AG08395 (cell line): Measurements from ENCODE around the gene CAPN2.
"Not testable (repeated sequence)": the region's sequence is repeated elsewhere in the genome, so short reads cannot be mapped to it uniquely, and the experiment has no call there.

Source experiments
- DNase-seq: peaks from one replicate; pipeline ENCODE4 v3.0.0; 2012; ENCODE audit warnings: mixed read lengths, low spot score

The CAPN2 gene

DNA sequence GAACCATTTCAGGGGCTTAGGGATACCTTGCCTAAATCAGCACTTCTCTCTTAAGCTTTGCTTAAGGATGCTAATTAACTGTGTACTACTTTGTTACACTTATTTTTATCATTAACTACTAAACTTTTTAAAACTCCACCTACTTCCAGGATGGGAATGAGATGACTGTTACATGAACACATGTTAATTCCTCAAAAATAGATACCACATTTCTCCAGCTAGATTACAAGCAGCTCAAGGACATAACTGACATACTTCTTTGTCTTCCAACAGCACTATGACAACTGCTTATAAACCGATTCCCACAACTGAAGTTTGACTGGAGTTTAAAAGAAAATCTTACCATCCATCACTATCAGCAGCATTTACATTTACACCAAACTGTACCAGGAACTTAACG, 79.7 kb downstream of the CAPN2 start:
- peak; percentile 4 for DNase-seq

DNA sequence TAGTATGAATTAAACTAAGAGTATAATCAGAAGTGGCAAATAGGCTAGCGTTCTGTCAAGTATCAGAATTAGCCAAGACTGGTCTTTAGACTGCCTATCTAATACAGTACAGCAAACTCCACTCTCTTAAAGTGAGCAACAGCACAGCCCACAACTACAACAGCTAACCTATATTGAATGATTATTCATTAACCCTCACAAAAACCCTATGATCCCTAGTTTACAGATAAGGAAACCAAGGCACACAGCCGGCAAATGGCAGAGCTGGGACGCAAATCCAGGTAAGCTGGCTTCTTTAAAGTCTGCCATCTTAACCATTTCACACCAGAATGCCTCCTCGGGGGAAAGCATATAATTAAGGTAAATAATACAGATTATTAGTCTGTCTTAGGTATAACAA, 81.4 kb downstream of the CAPN2 start:
- DNase-seq, result no peak

DNA sequence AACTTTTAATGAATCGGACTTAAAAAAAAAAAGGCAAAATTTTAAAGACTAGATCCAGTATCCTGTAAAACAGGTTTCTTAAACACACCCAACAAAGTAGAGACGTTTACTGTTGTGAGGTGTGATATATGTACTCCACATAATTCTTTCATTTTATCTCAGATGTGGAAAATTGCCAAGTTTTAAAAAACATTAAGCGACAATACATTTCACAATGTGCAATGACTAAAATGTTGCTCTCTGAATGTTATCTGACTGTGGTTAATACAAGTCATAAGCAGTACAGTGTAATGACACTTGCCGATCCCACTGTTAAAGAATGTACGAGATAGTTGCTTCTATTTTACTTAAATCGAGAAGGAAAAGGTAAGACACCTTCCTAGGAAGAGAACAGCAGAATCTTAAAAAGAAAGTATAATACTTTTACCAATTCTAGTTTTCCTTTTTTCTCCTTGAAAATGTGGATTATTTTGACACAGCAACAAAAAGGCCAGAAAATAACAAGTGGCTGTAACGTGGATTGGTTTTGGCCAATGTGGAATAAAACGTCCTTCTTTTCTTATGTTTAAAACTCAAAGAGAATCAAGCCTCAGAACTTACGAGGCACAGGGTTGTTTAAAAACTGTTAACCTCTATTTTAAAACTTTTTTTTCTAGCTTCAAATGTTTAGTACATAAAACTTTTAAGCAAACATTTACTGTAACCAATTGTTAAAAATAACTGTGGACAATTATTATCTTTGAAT, 82.0 kb downstream of the CAPN2 start:
- no peak for DNase-seq

DNA sequence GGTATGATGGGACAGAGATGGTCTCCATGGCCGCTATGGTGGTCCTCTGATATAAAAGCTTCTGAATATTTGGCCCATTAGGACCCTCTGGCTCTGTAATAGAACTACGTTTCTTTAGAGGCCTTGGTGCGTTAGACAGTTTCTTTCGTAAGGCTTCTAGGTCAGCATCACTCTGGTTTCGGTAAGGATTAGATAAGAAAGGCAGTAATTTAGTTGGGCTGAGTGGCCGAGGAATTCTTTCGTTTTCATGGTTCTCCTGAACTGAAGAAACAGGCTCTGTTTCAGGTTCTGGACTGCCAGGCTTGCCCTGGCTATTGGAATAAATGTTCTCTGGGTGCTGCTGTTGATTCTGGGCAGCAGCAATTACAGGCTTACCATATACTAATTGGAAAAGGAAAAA, 83.9 kb downstream of the CAPN2 start:
- no peak for DNase-seq

DNA sequence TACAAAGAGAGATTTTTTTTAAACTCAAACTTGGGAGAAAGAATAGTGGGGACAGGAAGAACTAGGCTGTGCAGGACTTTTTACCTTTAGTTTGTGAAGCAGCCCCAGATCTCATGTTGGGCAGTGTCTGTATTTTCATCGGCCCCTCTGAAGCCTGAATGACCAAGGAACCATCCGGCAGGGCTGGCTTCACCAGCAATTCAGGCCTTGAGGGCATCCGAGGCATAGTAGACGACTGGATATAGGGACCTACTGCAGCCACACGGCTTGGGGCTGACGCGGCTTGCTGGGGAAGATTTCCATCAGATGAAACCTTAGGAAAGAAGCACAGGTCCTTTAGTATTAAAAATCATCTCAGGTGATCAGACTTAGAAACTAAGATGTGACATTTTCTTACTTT, 89.7 kb downstream of the CAPN2 start:
- DNase-seq, result no peak

DNA sequence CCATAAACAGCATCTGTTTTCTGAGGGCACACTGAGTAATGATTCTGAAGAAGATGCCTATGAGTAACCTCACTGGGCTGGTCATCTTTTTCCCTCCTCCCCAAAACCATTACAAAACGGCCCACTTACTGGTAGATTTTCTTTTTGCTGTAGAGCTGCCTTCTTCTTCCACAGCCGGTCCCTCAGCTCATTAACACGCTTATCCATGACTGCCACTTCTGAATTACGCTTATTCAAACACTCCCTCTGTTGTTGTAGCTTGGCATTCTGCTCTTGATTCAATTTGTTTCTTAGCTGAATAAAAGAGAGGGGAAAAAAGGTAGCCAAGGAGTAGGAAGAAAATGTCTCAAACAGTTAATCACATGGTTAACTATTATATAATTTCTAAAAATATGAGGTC, 90.3 kb downstream of the CAPN2 start:
- no peak for DNase-seq

DNA sequence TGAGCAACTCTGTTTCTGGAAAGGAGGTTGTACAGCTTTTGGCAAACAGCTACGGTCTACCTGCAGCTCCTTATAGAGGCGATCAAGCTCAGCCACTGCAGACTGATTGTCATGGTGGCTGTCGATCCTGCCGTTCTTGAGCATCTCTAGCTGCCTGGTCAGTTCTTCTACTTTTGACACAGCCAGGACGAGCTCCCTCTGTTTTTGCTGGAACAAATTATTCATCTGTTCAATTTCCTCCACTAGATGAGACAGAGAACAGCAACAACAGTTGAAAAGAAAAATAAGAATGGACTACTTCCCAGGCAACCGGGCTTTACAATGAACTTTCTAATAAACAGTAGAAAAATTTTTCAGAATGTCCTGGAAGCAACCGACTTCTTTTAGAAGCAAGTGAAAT, 90.9 kb downstream of the CAPN2 start:
- DNase-seq, result no peak

DNA sequence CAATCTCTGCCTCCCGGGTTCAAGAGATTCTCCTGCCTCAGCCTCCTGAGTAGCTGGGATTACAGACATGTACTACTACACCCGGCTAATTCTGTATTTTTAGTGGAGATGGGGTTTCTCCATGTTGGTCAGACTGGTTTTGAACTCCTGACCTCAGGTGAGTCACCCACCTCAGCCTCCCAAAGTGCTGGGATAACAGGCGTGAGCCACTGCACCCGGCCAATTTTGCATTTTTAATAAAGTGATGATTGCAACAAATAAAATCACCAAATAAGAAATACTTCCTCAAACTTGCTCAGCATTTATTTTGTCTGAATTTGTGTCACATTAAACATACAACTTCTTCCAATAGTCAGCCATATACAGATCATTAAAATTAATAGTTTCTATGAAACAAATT, 97.6 kb downstream of the CAPN2 start:
- not testable (repeated sequence) for DNase-seq

DNA sequence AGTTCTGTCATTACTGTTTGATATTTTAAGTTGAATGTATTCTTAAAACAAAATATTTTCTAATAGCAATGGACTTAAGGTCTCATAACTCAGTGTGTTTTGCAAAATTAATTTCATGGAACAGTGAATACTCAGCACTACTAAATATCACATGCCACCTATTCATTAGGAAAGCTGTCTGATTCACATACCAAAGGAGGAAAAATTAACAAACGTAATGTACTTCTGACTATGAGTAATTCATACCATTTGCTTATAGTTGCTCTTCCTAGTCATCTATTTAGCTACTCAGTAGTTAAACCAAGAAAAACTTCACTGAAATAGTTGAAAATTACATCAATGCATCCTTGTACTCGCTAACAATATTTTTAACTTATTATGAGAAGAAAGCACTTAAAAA, 98.2 kb downstream of the CAPN2 start:
- no peak for DNase-seq

DNA sequence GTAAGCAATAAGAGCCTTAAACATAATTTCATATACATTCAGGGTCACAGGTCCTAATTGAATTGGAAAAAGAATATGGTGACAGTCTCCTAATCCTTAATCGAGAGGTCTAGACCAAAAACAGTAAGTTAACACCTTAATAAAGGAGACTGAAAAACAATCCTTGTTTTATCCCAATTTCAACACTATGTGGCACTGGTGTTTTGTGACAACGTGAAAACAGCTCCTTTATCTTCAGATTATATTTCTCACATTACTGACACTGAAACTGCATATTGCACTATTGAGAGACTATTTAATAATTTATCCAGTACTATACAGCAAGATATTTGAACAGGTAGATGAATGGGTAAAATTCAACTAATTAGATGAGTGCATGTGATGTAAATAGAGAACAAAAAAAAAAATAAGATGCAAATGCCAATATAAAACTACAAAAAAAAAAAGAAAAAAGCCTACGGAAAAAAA, 99.3 kb downstream of the CAPN2 start:
- peak; percentile 30 for DNase-seq

DNA sequence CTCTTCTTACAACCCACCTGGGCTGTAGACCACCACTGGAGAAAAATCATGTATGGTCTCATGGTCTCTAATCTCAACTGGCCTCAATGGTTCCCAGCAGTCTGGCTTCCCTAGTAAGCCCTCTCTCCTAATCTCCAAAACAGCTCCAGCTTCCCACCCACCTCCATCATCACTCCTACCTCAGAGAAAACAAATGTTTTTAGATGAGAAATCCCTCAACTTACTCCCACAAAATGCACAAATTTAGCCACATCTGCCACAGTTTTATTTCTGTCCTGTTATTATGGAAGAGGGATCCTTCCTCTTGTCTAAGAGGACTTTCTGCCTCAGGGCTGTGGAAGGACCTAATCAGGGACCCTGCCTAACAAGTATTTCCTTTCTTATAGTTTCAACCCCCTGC, 101.3 kb downstream of the CAPN2 start:
- DNase-seq, result no peak

DNA sequence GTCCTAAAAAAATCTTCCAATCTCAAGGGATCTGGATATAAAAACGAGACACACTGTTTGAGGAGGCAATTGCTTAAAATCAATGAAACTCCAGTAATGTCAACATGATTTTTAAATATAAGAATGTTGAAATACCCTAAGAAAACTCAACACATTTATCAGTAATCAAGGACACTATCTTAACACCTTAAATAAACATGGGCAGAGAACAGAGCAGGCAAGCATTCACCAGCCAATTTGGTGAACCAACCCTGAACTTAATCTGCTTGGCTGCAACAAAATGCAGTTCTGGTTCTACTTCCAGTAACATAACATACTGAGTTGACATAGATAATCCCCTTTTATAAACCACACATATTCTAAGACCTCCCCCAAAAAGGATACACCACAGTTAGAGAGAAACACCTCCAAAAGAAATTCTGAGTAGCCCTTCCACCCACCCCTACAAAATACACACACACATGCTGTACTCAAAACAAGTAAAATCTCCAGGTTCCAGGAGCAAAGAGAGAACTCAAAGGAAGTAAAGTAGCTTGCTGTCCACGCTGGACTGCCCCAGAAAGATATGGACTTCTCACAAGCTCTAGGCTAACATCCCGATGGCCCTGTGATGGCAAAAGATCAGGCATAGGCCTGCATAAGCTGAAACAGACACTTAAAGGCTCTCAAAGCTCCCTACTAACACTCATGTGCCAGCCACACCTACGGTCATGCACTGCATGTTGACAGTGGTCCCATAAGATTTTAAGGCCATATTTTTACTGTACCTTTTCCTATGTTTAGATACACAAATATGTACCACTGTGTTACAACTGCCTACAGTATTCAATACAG, 102.9 kb downstream of the CAPN2 start:
- no peak for DNase-seq

DNA sequence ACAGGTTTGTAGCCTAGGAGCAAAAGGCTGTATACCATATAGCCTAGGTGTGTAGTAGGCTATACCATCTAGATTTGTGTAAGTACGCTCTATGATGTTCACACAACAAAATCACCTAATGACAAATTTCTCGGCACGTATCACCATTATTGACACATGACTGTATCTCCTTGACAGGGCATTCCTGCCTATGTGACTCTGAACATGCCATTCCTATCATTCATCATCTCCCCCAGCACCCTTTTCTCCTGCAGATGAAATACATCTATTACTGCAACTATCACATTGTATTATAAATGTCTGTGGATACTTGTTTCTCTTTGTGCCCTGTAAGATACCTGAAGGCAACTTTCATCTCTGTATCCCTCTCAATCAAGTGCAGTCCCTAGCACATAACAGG, 103.5 kb downstream of the CAPN2 start:
- DNase-seq, result no peak

DNA sequence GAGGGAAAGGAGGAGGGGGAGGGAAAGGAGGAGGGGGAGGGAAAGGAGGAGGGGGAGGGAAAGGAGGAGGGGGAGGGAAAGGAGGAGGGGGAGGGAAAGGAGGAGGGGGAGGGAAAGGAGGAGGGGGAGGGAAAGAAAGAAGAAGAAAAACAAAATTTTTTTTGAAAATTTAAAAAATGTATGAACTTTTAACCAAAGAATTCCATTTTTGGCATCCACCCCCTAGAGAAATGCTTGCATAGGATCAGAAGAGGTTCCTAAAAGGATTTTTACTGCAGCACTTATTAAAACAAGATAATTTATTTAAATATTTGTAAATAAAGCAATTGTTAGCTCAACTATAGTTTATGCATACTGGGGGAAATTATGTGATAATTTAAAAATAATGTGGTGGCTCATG, 104.9 kb downstream of the CAPN2 start:
- not testable (repeated sequence) for DNase-seq

DNA sequence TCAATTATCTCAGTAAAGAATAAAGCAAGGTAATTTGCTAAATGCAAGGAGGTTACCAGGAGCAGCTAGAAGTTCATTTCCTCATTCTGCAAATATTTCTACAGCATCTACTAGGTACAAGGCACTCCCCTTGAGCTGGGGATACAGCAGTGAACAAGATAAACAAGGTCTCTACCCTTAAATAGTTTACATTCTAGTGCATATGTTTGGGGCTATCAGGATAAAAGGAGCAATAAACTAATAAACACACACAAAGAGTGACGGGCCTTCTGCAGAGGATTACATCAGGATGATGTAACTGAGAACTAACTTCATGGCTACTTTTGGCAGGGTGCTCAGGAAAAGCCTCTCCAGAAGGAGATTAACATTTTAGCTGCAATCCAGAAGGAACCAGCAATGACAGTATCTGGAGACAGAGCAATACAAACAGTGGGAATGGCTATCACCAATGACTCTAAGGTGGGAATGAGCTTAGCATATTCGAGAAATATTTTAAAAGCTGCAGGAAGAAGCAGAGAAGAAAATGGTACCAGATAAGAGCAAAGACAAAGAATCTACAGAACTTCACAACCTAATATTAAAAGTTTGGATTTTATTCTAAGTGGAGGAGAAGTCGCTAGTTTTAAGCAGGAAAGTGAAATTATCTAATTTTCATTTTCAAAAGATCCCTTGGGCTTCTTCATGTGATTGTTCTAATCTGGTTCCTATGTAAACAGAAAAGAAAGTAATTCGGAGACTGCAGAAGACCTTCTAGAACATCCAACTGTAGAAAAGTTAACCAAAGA, 107.6 kb downstream of the CAPN2 start:
- peak; percentile 36 for DNase-seq

DNA sequence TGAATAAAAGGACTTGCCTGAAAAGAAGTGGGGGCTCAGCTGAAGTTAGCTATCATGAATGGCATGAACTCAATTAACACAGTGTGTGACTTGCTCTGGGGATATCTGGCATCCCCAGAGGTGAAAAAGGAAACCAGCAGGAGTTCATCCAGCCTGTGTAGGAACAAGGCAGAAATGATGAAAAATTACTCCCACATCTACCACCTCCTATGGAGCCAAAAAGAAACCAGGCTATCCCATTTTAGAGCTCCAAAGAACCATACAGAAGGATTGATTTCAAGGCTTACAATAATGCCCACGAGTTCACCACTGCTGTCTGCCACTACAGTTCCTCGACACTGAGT, 108.1 kb downstream of the CAPN2 start:
- DNase-seq, result no peak

DNA sequence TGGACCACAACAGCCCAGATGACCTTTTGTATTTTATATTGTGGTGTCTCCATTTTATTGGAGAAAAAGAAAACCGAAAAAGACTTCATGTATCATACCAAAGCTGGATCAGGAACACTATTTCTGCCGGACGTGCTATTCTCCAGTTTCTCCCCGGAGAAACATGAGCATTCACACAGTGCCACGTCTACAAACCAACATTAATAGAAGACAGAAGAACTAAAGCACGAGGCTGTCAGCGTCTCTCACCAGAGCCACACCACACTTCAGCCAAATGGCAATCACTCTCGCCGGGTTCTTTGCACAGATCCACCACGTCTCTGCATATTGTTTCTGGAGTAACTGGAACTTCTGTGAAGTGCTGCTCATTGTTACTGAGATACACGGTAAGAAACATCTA, 108.6 kb downstream of the CAPN2 start:
- DNase-seq, result no peak

DNA sequence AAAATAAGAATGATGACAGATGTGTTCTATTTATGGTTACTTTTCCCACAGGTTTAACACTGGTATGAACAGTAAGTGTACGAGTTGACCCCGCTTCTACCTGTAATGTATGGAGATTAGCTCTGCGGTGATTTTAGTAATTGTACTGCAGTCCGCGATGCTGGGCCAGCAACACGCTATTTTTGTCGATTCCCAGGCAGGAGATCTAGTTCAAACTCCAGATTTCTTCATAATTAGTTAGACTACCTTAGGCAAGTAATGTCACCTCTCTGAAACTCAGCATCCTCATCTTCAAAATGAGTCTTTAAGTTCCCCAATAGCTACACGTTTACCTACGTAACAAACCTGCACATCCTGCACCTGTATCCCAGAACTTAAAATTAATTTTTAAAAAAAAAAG, 111.9 kb downstream of the CAPN2 start:
- DNase-seq, result no peak

DNA sequence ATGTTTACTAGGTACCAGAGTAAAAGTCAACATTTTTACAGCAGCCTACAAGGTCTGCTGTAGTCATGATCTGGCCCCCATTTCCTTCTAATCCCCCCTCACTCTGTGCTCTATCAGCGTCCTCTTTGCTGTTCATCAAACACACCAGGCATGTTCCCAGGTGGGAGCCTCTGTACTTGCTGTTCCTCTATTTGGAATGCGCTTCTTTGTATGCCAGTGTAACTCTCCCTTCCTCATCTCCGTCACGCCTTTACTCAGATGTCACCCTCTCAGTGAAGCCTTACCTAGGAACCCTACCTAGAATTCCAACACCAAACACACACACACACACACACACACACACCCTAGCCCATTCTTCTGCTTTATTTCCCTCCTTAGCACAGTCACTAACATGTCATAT, 112.4 kb downstream of the CAPN2 start:
- no peak for DNase-seq
